OCI-M1 (cell line): ENCODE data around the gene DHX35.

Experiments used
- DNase-seq: peaks from one replicate; lab custom pipeline; 2025; lab: John Stamatoyannopoulos, UW

DHX35 gene

GRCh38 chr20:39025883-39026282 is 63.7 kb downstream of the DHX35 start:
- DNase-seq = no peak

- DNase-seq = no peak
These were observed 67.2 kb downstream of the DHX35 start for GRCh38 chr20:39029364-39029763.

GRCh38 chr20:39032997-39033396 is 70.9 kb downstream of the DHX35 start:
- no peak for DNase-seq

GRCh38 chr20:39036011-39036410 is 73.9 kb downstream of the DHX35 start:
- DNase-seq = no peak

GRCh38 chr20:39036851-39037250 is 74.7 kb downstream of the DHX35 start:
- DNase-seq = no peak

- DNase-seq = no peak
These were observed 75.9 kb downstream of the DHX35 start for GRCh38 chr20:39038047-39038446.

GRCh38 chr20:39038495-39038894 is 76.4 kb downstream of the DHX35 start:
- DNase-seq = no peak

- no peak for DNase-seq
These were observed 77.1 kb downstream of the DHX35 start for GRCh38 chr20:39039261-39039660.

GRCh38 chr20:39040116-39040515 is 78.0 kb downstream of the DHX35 start:
- no peak for DNase-seq

GRCh38 chr20:39041067-39041466 is 78.9 kb downstream of the DHX35 start:
- DNase-seq = no peak

GRCh38 chr20:39042279-39043150 is 80.4 kb downstream of the DHX35 start:
- no peak for DNase-seq

- DNase-seq = no peak
These were observed 82.4 kb downstream of the DHX35 start for GRCh38 chr20:39044501-39044900.

- DNase-seq = no peak
These were observed 83.5 kb downstream of the DHX35 start for GRCh38 chr20:39045676-39046075.

GRCh38 chr20:39047417-39047985 is 85.4 kb downstream of the DHX35 start:
- DNase-seq = no peak

- peak; percentile 90 for DNase-seq
These were observed 86.0 kb downstream of the DHX35 start for GRCh38 chr20:39048000-39048696.

GRCh38 chr20:39049148-39049547 is 87.0 kb downstream of the DHX35 start:
- DNase-seq = no peak

GRCh38 chr20:39049684-39050554 is 87.8 kb downstream of the DHX35 start:
- DNase-seq = peak; percentile 86

GRCh38 chr20:39050555-39050902 is 88.4 kb downstream of the DHX35 start:
- DNase-seq = no peak

GRCh38 chr20:39052676-39053075 is 90.5 kb downstream of the DHX35 start:
- DNase-seq = no peak

GRCh38 chr20:39057143-39057542 is 95.0 kb downstream of the DHX35 start:
- no peak for DNase-seq

GRCh38 chr20:39057911-39058310 is 95.8 kb downstream of the DHX35 start:
- DNase-seq = no peak

GRCh38 chr20:39059036-39059435 is 96.9 kb downstream of the DHX35 start:
- DNase-seq = no peak
